IPS-NIHi11 (cell line): ENCODE results near the gene UBASH3A.
A peak's percentile ranks its signal among the peaks of the same experiment; 100 is the strongest.

Experiments
- DNase-seq: peaks from one replicate; pipeline ENCODE4 v3.0.0; 2012; ENCODE audit warnings: mixed read lengths, low spot score

Gene UBASH3A

GRCh38 chr21:42411197-42411869, 7.6 kb downstream of the UBASH3A start:
- peak; percentile 72 for DNase-seq

GRCh38 chr21:42411891-42412635, 8.4 kb downstream of the UBASH3A start:
- DNase-seq = peak; percentile 41

- DNase-seq = no peak
Observed at GRCh38 chr21:42412636-42412933, 8.9 kb downstream of the UBASH3A start.

- no peak for DNase-seq
Observed at GRCh38 chr21:42413093-42413492, 9.4 kb downstream of the UBASH3A start.

- DNase-seq = no peak
Observed at GRCh38 chr21:42413500-42413899, 9.8 kb downstream of the UBASH3A start.

GRCh38 chr21:42414066-42414465, 10.4 kb downstream of the UBASH3A start:
- no peak for DNase-seq

GRCh38 chr21:42414553-42414927, 10.8 kb downstream of the UBASH3A start:
- no peak for DNase-seq

- peak; percentile 50 for DNase-seq
Observed at GRCh38 chr21:42414928-42415769, 11.4 kb downstream of the UBASH3A start.

- no peak for DNase-seq
Observed at GRCh38 chr21:42417533-42417932, 13.8 kb downstream of the UBASH3A start.

GRCh38 chr21:42418886-42419285, 15.2 kb downstream of the UBASH3A start:
- no peak for DNase-seq

- no peak for DNase-seq
Observed at GRCh38 chr21:42419845-42420244, 16.1 kb downstream of the UBASH3A start.

GRCh38 chr21:42421018-42421793, 17.5 kb downstream of the UBASH3A start:
- DNase-seq = no peak

- no peak for DNase-seq
Observed at GRCh38 chr21:42423197-42423675, 19.5 kb downstream of the UBASH3A start.

- DNase-seq = no peak
Observed at GRCh38 chr21:42423685-42424084, 20.0 kb downstream of the UBASH3A start.

GRCh38 chr21:42424914-42425541, 21.3 kb downstream of the UBASH3A start:
- DNase-seq = no peak

GRCh38 chr21:42425591-42425990, 21.9 kb downstream of the UBASH3A start:
- no peak for DNase-seq

- DNase-seq = no peak
Observed at GRCh38 chr21:42426424-42426823, 22.7 kb downstream of the UBASH3A start.

GRCh38 chr21:42426876-42427480, 23.3 kb downstream of the UBASH3A start:
- no peak for DNase-seq

- no peak for DNase-seq
Observed at GRCh38 chr21:42427809-42428419, 24.2 kb downstream of the UBASH3A start.

GRCh38 chr21:42429021-42429420, 25.3 kb downstream of the UBASH3A start:
- DNase-seq = no peak

- DNase-seq = peak; percentile 70
Observed at GRCh38 chr21:42429856-42430255, 26.2 kb downstream of the UBASH3A start.
